Spinal cord (tissue), 10 donors: Measurements from ENCODE around the gene STARD9. TPM values are rescaled to one million over a fixed set of nuclear protein-coding genes. Genes with fewer than 3 reads are reported as not detected.

Experiments used
- DNase-seq, 6 donors: peaks; one replicate each; pipeline versions ENCODE4 v3.0.0 to v3.0.0-alpha.2; 2013 to 2015; ENCODE audit warnings: low spot score in 6 of 6, low read depth in 4 of 6
- H3K27ac ChIP-seq: one replicate; pipeline ENCODE4 v1.5.1; 2013; ENCODE audit warnings: low read depth, low read length, control low read depth
- H3K27me3 ChIP-seq: one replicate; pipeline ENCODE4 v1.6.1; 2013; ENCODE audit warnings: low read length; ENCODE audit not compliant: control insufficient read depth, insufficient read depth
- H3K36me3 ChIP-seq: one replicate; pipeline ENCODE4 v1.6.1; 2013; ENCODE audit warnings: low read length; ENCODE audit not compliant: control insufficient read depth, insufficient read depth
- H3K4me1 ChIP-seq: one replicate; pipeline ENCODE4 v1.6.1; 2013; ENCODE audit warnings: low read length; ENCODE audit not compliant: control insufficient read depth, insufficient read depth
- H3K4me3 ChIP-seq: one replicate; pipeline ENCODE4 v1.5.1; 2013; ENCODE audit warnings: low read depth, low read length, control low read depth
- H3K9me3 ChIP-seq: one replicate; pipeline ENCODE4 v1.6.1; 2013; ENCODE audit warnings: low read length; ENCODE audit not compliant: control insufficient read depth, insufficient read depth
- WGBS: methylation state at CpG from one replicate; pipeline ENCODE4 v1.1.5; 2013; ENCODE audit warnings: missing lambda C conversion rate; ENCODE audit not compliant: insufficient coverage; 5-methylcytosine and 5-hydroxymethylcytosine counted together
- polyA plus RNA-seq, 2 donors: library from polyadenylated mRNA; unstranded; fragments of 120-200 nt; gene quantifications; one replicate each; pipeline ENCODE4 v1.2.1, GENCODE V29; 2013; ENCODE audit not compliant: insufficient read length in 2 of 2
- total RNA-seq, 2 donors: library from RNA; depleted of rRNA in 1 of 2; stranded (reverse); fragments of 120-200 nt in 1 of 2; fragments of >200 nt in 1 of 2; gene quantifications; one replicate each; pipeline versions ENCODE4 v1.2.3 to v1.2.4, GENCODE V29; 2013 to 2014
- donor health status: healthy.

STARD9 gene
- total and polyA plus RNA-seq, 4 donors, result 11.1 to 26.2 (median 16.9) TPM

DNA sequence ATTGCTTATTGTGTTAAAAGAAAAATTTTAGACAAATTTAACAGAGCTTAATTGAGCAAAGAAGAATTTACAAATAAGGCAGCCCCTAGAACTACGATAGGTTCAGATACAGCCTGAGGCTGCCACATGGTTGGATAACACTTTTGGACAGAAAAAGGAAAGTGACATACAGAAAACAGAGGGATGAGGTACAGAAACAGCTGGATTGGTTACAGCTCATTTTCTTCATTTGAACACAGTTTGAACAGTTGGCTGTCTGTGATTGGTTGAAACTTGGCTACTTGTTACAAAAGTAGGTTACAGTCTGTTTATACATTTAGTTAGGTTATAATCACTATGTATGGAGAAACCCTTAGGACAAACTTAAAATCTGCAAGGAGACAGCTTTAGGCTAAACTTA, 46.0 kb downstream of the STARD9 start:
- H3K4me1 ChIP-seq, result no peaks in the 10 kb centered on the region
- H3K4me3 ChIP-seq, result no peak overlapping the region
- WGBS, result 100% methylated on average over 1 of the region's 1 CpG
- peaks cover 3% of the 10 kb centered on the region for H3K36me3 ChIP-seq
- H3K27ac ChIP-seq, result no peak overlapping the region
- no peaks in the 10 kb centered on the region for H3K9me3 ChIP-seq
- no peaks in the 10 kb centered on the region for H3K27me3 ChIP-seq
- no peak for DNase-seq

DNA sequence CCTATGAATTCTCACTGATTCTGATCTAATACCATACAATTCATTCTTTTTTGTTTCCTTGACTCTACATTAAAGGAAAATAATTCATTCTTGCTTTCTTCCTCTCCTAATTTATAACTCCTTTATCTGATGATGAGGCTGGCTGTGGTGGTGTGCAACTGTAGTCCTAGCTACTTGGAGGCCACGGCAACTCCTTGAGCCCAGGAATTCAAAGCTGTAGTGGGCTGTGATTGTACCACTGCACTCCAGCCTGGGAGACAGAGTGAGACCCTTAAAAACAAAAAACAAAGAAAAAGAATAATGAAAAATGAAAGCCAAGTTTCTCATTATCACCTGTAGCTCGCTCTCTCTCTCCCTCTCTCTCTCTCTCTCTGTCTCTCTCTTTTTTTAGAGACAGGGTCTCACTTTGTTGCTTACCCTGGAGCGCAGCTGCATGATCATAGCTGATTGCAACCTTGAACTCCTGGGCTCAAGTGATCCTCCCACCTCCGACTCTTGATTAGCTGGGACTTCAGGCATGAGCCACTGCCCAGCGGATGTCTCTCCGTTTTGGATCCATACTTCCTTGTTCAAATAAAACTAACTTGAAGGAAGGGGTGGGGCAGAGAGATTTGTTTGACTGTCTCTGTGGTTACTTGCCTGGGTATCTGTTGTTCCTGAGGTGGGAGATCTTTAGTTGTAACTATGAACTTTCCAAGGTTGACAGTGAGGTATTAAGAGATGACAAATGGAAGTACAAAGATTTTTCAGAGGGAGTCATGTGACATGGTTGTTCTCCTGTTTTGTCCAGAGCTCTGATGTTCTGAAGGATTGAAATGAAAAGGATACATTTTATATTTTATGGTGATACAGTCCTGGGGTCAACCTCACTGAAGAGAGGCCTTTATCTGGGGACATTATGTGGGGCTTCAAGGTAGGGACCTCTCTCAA, 46.9 kb downstream of the STARD9 start:
- DNase-seq, result no peak
- no peaks in the 10 kb centered on the region for H3K4me1 ChIP-seq
- 84% methylated on average over 2 of the region's 6 CpGs for WGBS

DNA sequence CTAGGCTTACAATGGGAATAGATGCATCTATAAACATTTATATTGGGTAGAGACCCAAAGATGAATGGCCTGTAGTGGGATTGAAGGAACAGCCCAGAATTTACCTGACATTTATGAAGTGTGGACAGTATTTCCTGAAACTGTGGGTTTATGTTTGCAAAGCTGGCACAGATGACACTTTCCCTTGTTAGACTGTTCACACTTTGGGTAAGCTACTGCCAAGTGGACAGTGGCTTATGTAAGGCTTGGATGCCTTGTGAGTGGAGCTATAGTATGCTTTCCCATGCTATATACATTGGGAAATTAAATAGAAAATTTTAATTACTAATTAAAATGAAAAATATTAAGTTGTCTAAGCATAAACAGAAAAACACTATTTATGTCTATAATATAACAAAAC, 48.5 kb downstream of the STARD9 start:
- Histone ChIP-seq H3K27me3 (no peaks in the 10 kb centered on the region), H3K9me3 (no peaks in the 10 kb centered on the region), H3K27ac (no peak overlapping the region), H3K36me3 (no peaks in the 10 kb centered on the region), H3K4me1 (no peaks in the 10 kb centered on the region), H3K4me3 (no peak overlapping the region)
- DNase-seq, result no peak

More for the DNA sequence above, 46.9 kb downstream of the STARD9 start:
- H3K9me3 ChIP-seq, result no peaks in the 10 kb centered on the region
- peaks cover 3% of the 10 kb centered on the region for H3K36me3 ChIP-seq
- no peak overlapping the region for H3K27ac ChIP-seq
- H3K4me3 ChIP-seq, result no peak overlapping the region
- H3K27me3 ChIP-seq, result no peaks in the 10 kb centered on the region

DNA sequence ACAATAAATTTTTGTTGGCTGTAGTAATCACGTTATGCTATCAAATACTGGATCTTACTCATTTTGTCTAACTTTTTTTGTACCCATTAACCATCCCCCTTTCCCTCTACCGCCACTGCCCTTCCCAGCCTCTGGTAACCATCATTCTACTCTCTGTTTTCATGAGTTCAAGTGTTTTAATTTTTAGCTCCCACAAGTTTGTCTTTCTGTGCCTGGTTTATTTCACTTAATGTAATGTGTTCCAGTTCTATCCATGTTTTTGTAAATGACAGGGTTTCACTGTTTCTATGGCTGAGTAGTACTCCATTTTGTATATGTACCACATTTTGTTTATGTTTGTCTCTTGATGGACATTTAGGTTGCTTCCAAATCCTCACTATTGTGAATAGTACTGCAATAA, 52.1 kb downstream of the STARD9 start:
- H3K27ac ChIP-seq, result no peak overlapping the region
- no peaks in the 10 kb centered on the region for H3K4me1 ChIP-seq
- 100% methylated on average over 2 of the region's 2 CpGs for WGBS
- no peaks in the 10 kb centered on the region for H3K27me3 ChIP-seq
- no peaks in the 10 kb centered on the region for H3K9me3 ChIP-seq
- no peak overlapping the region for H3K4me3 ChIP-seq
- H3K36me3 ChIP-seq, result no peaks in the 10 kb centered on the region
- DNase-seq, result no peak

DNA sequence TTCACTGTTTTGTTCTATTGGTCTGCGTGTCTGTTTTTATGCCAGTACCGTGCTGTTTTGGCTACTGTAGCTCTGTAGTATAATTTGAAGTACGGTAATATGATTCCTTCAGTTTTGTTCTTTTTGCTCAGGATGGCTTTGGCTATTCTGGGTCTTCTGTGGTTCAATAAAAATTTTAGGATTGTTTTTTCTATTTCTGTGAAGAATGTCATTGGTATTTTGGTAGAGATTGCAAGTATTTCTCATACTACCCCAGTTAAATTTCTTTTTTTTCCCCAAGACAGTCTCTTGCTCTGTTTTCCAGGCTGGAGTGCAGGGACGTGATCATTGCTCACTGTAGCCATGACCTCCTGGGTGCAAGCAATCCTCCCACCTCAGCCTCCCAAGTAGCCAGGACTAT, 53.4 kb downstream of the STARD9 start:
- Histone ChIP-seq H3K27me3 (no peaks in the 10 kb centered on the region), H3K9me3 (no peaks in the 10 kb centered on the region), H3K36me3 (no peaks in the 10 kb centered on the region), H3K27ac (no peak overlapping the region), H3K4me1 (no peaks in the 10 kb centered on the region), H3K4me3 (no peak overlapping the region)
- DNase-seq, result no peak
- 94% methylated on average over 3 of the region's 4 CpGs for WGBS

DNA sequence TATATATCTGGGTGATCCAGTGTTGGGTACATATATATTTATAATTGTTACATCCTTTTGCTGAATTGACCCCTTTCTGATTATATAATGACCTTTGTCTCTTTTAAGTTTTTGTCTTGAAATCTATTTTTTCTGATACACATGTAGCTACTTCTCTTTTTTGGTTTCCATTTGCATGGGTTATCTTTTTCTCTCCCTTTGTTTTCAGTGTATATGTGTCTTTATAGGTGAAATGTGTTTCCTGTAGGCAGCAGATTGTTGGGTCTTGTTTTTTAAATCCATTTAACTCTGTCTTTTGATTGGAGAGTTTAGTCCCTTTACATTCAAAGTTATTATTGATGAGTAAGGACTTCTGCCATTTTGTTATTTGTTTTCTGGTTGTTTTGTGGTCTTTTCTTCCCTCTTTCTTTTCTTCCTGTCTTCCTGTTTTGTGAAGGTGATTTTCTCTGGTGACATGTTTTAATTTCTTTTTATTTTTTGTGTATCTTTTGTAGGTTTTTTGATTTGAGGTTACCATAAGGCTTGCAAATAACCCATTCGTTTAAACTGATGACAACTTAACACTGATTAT, 56.8 kb downstream of the STARD9 start:
- DNase-seq, result no peak
- H3K27me3 ChIP-seq, result no peaks in the 10 kb centered on the region
- no peak overlapping the region for H3K4me3 ChIP-seq
- WGBS, result no CpG with 5 or more reads among the region's 1 CpG
- H3K36me3 ChIP-seq, result peaks cover 3% of the 10 kb centered on the region
- no peaks in the 10 kb centered on the region for H3K4me1 ChIP-seq
- H3K9me3 ChIP-seq, result no peaks in the 10 kb centered on the region
- no peak overlapping the region for H3K27ac ChIP-seq

DNA sequence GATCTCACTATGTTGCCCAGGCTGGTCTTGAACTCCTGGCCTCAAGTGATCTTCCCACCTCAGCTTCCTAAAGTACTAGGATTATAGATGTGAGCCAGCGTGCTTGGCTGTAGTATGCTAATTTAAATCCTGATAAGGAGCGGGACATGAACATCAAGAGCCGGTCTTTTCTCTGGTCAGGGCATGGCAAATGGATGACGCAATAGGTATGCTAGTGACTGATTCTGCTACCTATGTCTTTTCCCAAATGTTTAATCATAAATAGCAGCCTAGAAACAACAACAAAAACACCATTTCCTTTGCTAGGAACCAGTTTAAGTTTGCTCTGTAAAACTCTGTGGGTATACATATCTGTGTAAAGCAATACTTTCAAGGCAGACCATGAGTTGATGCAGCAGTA, 64.7 kb downstream of the STARD9 start:
- H3K27ac ChIP-seq, result no peak overlapping the region
- no peak overlapping the region for H3K4me3 ChIP-seq
- no peak for DNase-seq
- H3K4me1 ChIP-seq, result no peaks in the 10 kb centered on the region
- no peaks in the 10 kb centered on the region for H3K9me3 ChIP-seq
- H3K27me3 ChIP-seq, result no peaks in the 10 kb centered on the region
- H3K36me3 ChIP-seq, result peaks cover 11% of the 10 kb centered on the region
- no CpG with 5 or more reads among the region's 4 CpGs for WGBS

DNA sequence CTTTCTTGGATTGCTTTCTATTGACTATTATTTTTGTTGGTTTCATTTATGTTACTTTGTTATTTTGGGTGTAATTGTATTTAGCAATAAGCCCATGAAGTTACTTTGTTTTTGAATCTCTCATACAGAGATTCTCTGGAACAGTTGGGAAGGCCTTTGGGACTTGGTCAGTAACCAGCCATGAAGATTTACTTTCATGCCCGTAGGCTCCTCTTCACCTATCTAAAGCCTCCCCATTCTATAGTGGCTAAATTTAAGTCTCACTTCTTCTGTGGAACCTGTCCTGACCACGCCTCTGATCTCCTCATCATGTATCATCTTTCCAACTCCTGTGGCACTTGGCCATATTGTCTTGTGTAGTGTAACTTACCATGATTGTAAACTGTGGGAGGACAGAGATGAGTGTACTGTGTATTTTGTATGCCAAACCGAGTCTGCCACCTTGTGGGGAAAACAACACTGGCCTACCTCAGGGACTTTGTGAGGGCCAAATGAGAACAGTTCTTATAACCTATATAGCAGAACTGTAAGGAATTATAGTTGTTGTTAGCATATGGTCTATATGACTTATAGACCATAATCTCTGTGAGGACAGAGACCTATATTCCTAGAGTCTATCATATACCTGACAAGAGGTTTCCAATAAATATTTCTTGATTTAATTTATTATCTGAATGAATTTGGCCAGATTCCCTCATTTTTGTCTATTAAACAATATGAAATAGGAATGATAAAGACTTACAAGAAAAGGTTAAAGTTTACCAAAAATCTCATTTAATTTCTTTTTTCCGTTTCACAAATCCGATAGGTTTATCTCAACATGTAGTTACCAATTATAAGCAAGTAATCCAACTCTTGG, 75.0 kb downstream of the STARD9 start:
- H3K36me3 ChIP-seq, result peaks cover 4% of the 10 kb centered on the region
- no peaks in the 10 kb centered on the region for H3K4me1 ChIP-seq
- H3K4me3 ChIP-seq, result no peak overlapping the region
- peak; percentile 45 to 91 (median 59) for DNase-seq
- no peak overlapping the region for H3K27ac ChIP-seq
- H3K27me3 ChIP-seq, result no peaks in the 10 kb centered on the region
- no peaks in the 10 kb centered on the region for H3K9me3 ChIP-seq
- 71% methylated on average over 1 of the region's 5 CpGs for WGBS

DNA sequence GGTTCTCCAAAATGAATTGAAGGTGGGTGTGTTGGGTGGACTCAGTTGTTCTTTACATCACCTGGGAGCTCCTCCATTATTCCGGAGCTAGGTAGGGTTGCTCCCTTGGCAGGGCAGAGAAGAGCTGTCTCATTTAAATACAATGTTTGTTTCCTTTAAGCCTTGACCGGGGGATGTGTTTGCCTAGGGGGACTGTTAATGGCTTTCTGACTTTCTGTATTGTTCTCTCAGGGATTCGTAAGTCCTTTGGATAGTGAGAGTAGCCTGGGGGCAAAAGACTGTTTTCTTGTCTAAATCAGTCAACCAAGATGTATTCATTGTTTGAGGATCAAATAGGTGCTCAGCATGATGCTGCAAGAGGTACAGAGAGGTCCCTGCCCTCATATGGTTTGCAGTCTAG, 90.4 kb downstream of the STARD9 start:
- H3K36me3 ChIP-seq, result peaks cover 18% of the 10 kb centered on the region
- no peak for DNase-seq
- no peak overlapping the region for H3K4me3 ChIP-seq
- no peak overlapping the region for H3K27ac ChIP-seq
- WGBS, result 100% methylated on average over 1 of the region's 3 CpGs
- H3K4me1 ChIP-seq, result no peaks in the 10 kb centered on the region
- H3K9me3 ChIP-seq, result no peaks in the 10 kb centered on the region
- no peaks in the 10 kb centered on the region for H3K27me3 ChIP-seq
